ENCODE results near the gene HBG1.
"Not testable (repeated sequence)": the region's sequence is repeated elsewhere in the genome, so short reads cannot be mapped to it uniquely, and the experiment has no call there.

HBG1 gene

GRCh38 chr11:5249807-5250396 is at the start of gene HBG1:
Gene HBG1 (minus strand): TSS chr11:5249857. CDS start chr11:5249804, 53 bp downstream.
- DNase-seq (ENCODE audit: low spot score), result not testable (repeated sequence)

GRCh38 chr11:5298451-5298850 is 48.8 kb upstream of the HBG1 start:
- DNase-seq (ENCODE audit: low spot score), result peak; percentile 59

GRCh38 chr11:5297721-5298323 is 48.2 kb upstream of the HBG1 start:
- peak; percentile 78 for DNase-seq (ENCODE audit: low spot score)

GRCh38 chr11:5294342-5294995 is 44.8 kb upstream of the HBG1 start:
- not testable (repeated sequence) for DNase-seq (ENCODE audit: low spot score)

GRCh38 chr11:5293028-5293427 is 43.4 kb upstream of the HBG1 start:
- DNase-seq (ENCODE audit: low spot score), result no peak

- peak; percentile 93 for DNase-seq (ENCODE audit: low spot score)
Measured at GRCh38 chr11:5291207-5291838, 41.7 kb upstream of the HBG1 start.

- peak; percentile 74 for DNase-seq (ENCODE audit: low spot score)
Measured at GRCh38 chr11:5290106-5290505, 40.4 kb upstream of the HBG1 start.

- peak; percentile 81 for DNase-seq (ENCODE audit: low spot score)
Measured at GRCh38 chr11:5289696-5290095, 40.0 kb upstream of the HBG1 start.

GRCh38 chr11:5288906-5289550 is 39.4 kb upstream of the HBG1 start:
- DNase-seq (ENCODE audit: low spot score), result peak; percentile 86

GRCh38 chr11:5288108-5288905 is 38.6 kb upstream of the HBG1 start:
- DNase-seq (ENCODE audit: low spot score), result peak; percentile 97

GRCh38 chr11:5286901-5287300 is 37.2 kb upstream of the HBG1 start:
- DNase-seq (ENCODE audit: low spot score), result peak; percentile 70

- peak; percentile 75 for DNase-seq (ENCODE audit: low spot score)
Measured at GRCh38 chr11:5286351-5286750, 36.7 kb upstream of the HBG1 start.

- peak; percentile 78 for DNase-seq (ENCODE audit: low spot score)
Measured at GRCh38 chr11:5285703-5286340, 36.2 kb upstream of the HBG1 start.

- peak; percentile 97 for DNase-seq (ENCODE audit: low spot score)
Measured at GRCh38 chr11:5284637-5285036, 35.0 kb upstream of the HBG1 start.

GRCh38 chr11:5283882-5284281 is 34.2 kb upstream of the HBG1 start:
- no peak for DNase-seq (ENCODE audit: low spot score)

GRCh38 chr11:5283086-5283485 is 33.4 kb upstream of the HBG1 start:
- DNase-seq (ENCODE audit: low spot score), result peak; percentile 80

- peak; percentile 72 for DNase-seq (ENCODE audit: low spot score)
Measured at GRCh38 chr11:5282628-5283027, 33.0 kb upstream of the HBG1 start.

GRCh38 chr11:5281596-5281995 is 31.9 kb upstream of the HBG1 start:
- DNase-seq (ENCODE audit: low spot score), result peak; percentile 85

- peak; percentile 100 for DNase-seq (ENCODE audit: low spot score)
Measured at GRCh38 chr11:5280582-5281102, 31.0 kb upstream of the HBG1 start.

- peak; percentile 82 for DNase-seq (ENCODE audit: low spot score)
Measured at GRCh38 chr11:5279471-5280090, 29.9 kb upstream of the HBG1 start.

Data from hematopoietic multipotent progenitor cell treated with erythropoietin and hydrocortisone succinate and interleukin-3 and kit ligand, for 17 days (in vitro differentiated cells).